Fibroblast of lung (primary cell): Measurements from ENCODE around the gene MB21D2. TPM values are rescaled to one million over a fixed set of nuclear protein-coding genes. Genes with fewer than 3 reads are reported as not detected.
"Not testable (repeated sequence)": the region's sequence is repeated elsewhere in the genome, so short reads cannot be mapped to it uniquely, and the experiment has no call there.

ENCODE experiments used
- DNase-seq, 2 donors: peaks; one replicate each; pipeline versions ENCODE4 v3.0.0 to v3.0.0-alpha.2; 2010; ENCODE audit warnings: low read depth in 2 of 2
- H2AFZ ChIP-seq: 2 replicates; pipeline ENCODE4 v1.5.1; 2012; ENCODE audit warnings: low read length, control low read depth, inconsistent platforms
- H3K27ac ChIP-seq: 2 replicates; pipeline ENCODE4 v1.5.1; 2011; ENCODE audit warnings: low read length, control low read depth; ENCODE audit not compliant: insufficient read depth
- H3K27me3 ChIP-seq: 2 replicates; pipeline ENCODE4 v1.5.1; 2011; ENCODE audit warnings: mild to moderate bottlenecking, low read length; ENCODE audit not compliant: control insufficient read depth, insufficient read depth
- H3K36me3 ChIP-seq: 2 replicates; pipeline ENCODE4 v1.5.1; 2011; ENCODE audit warnings: low read length; ENCODE audit not compliant: control insufficient read depth, insufficient read depth
- H3K4me1 ChIP-seq: 2 replicates; pipeline ENCODE4 v1.5.1; 2011; ENCODE audit warnings: low read length; ENCODE audit not compliant: control insufficient read depth, insufficient read depth; ENCODE audit errors: extremely low read depth
- H3K4me2 ChIP-seq: 2 replicates; pipeline ENCODE4 v1.5.1; 2011; ENCODE audit warnings: low read length, control low read depth; ENCODE audit not compliant: insufficient read depth; ENCODE audit errors: extremely low read depth
- H3K4me3 ChIP-seq, 4 experiments: fragments of 200-600 bp in 1 of 4; sonication (generic) in 1 of 4; replicated peaks in 1 of 4; 2 replicates each; pipeline ENCODE4 v1.5.1; 2011 to 2016; ENCODE audit warnings: low read length in 4 of 4, low read depth in 3 of 4, mild to moderate bottlenecking in 3 of 4, control low read depth in 2 of 4, inconsistent platforms in 1 of 4, mixed read lengths in 1 of 4; ENCODE audit not compliant: insufficient read depth in 1 of 4; ENCODE audit errors: control extremely low read depth in 1 of 4
- H3K79me2 ChIP-seq: 2 replicates; pipeline ENCODE4 v1.5.1; 2012; ENCODE audit warnings: mild to moderate bottlenecking, low read length, inconsistent platforms; ENCODE audit not compliant: control insufficient read depth, insufficient read depth
- H3K9ac ChIP-seq: 2 replicates; pipeline ENCODE4 v1.5.1; 2011; ENCODE audit warnings: mild to moderate bottlenecking, low read length, control low read depth; ENCODE audit not compliant: insufficient read depth
- H3K9me3 ChIP-seq: 2 replicates; pipeline ENCODE4 v1.5.1; 2012; ENCODE audit warnings: low read depth, low read length; ENCODE audit not compliant: control insufficient read depth, insufficient read depth
- H4K20me1 ChIP-seq: 2 replicates; pipeline ENCODE4 v1.5.1; 2011; ENCODE audit warnings: low read length; ENCODE audit not compliant: control insufficient read depth, insufficient read depth; ENCODE audit errors: extremely low read depth
- EZH2 ChIP-seq: IDR thresholded peaks from 2 replicates; pipeline ENCODE4 v1.5.1; 2012; ENCODE audit warnings: low read length, control low read depth, mild to moderate bottlenecking; ENCODE audit errors: missing control alignments
- polyA plus RNA-seq, 2 donors: library from polyadenylated mRNA; depleted of rRNA in 1 of 2; stranded (reverse) in 1 of 2; unstranded in 1 of 2; fragments of >200 nt; gene quantifications; 2 replicates each; pipeline ENCODE4 v1.2.1, GENCODE V29; 2011 to 2012; ENCODE audit warnings: missing spikeins in 1 of 2
- total RNA-seq: library from RNA; depleted of rRNA; stranded (reverse); fragments of >200 nt; gene quantifications from 2 replicates; pipeline ENCODE4 v1.2.1, GENCODE V29; 2014
- TF ChIP-seq, protein P1 (sequence below), 2 donors: IDR thresholded peaks in 1 of 2; conservative IDR thresholded peaks in 1 of 2; 1 replicate in 1 of 2; 2 replicates in 1 of 2; pipeline ENCODE4 v1.5.1; 2011 to 2012; ENCODE audit warnings: low read length in 2 of 2, control low read depth in 1 of 2, inconsistent platforms in 1 of 2, low read depth in 1 of 2, mild to moderate bottlenecking in 1 of 2

Gene MB21D2
- total and polyA plus RNA-seq, 2 donors (not counting 1 experiment from before 2014, with no cell fraction given): 3.5 to 11.4 TPM

GRCh38 chr3:192778508-192778907 lies 139.1 kb downstream of the MB21D2 start:
- Histone ChIP-seq H3K4me2 (no peak overlapping the region), H3K4me3 (no peak overlapping the region), H3K27me3 (no peaks in the 10 kb centered on the region), H3K27ac (no peak overlapping the region), H3K9ac (no peak overlapping the region), H3K79me2 (no peaks in the 10 kb centered on the region), H2AFZ (no peak overlapping the region), H3K4me1 (no peaks in the 10 kb centered on the region), H4K20me1 (no peaks in the 10 kb centered on the region), H3K36me3 (no peaks in the 10 kb centered on the region), H3K9me3 (no peaks in the 10 kb centered on the region)
- TF ChIP-seq, protein P1, sequence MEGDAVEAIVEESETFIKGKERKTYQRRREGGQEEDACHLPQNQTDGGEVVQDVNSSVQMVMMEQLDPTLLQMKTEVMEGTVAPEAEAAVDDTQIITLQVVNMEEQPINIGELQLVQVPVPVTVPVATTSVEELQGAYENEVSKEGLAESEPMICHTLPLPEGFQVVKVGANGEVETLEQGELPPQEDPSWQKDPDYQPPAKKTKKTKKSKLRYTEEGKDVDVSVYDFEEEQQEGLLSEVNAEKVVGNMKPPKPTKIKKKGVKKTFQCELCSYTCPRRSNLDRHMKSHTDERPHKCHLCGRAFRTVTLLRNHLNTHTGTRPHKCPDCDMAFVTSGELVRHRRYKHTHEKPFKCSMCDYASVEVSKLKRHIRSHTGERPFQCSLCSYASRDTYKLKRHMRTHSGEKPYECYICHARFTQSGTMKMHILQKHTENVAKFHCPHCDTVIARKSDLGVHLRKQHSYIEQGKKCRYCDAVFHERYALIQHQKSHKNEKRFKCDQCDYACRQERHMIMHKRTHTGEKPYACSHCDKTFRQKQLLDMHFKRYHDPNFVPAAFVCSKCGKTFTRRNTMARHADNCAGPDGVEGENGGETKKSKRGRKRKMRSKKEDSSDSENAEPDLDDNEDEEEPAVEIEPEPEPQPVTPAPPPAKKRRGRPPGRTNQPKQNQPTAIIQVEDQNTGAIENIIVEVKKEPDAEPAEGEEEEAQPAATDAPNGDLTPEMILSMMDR (conservative IDR thresholded peaks at IDR 0.05 in 1 of 2, IDR thresholded peaks at IDR 0.05 in 1 of 2; ENCODE audit: low read depth in 1 of 2, low read length in 2 of 2): no peak
- TF ChIP-seq EZH2: no peak
- no peak for DNase-seq

GRCh38 chr3:192774341-192774740 lies 143.3 kb downstream of the MB21D2 start:
- not testable (repeated sequence) for H3K9ac ChIP-seq

GRCh38 chr3:192772240-192772894 lies 145.3 kb downstream of the MB21D2 start:
- DNase-seq: peak in 1 of 2 donors; percentile 34
- Histone ChIP-seq H3K36me3 (no peaks in the 10 kb centered on the region), H4K20me1 (no peaks in the 10 kb centered on the region), H3K4me1 (no peaks in the 10 kb centered on the region), H2AFZ (no peak overlapping the region), H3K9ac (no peak overlapping the region), H3K4me3 (no peak overlapping the region), H3K9me3 (no peaks in the 10 kb centered on the region), H3K27me3 (no peaks in the 10 kb centered on the region), H3K27ac (no peak overlapping the region), H3K79me2 (no peaks in the 10 kb centered on the region), H3K4me2 (no peak overlapping the region)
- TF ChIP-seq, protein P1 (conservative IDR thresholded peaks at IDR 0.05 in 1 of 2, IDR thresholded peaks at IDR 0.05 in 1 of 2; ENCODE audit: low read depth in 1 of 2, low read length in 2 of 2): peak; percentile 9 to 19
- TF ChIP-seq EZH2: no peak

More at GRCh38 chr3:192774341-192774740, 143.3 kb downstream of the MB21D2 start:
- not testable (repeated sequence) for H3K4me1 ChIP-seq, H3K4me3 ChIP-seq, H3K4me2 ChIP-seq, H3K79me2 ChIP-seq, H3K9me3 ChIP-seq, H3K36me3 ChIP-seq, H2AFZ ChIP-seq, DNase-seq, H3K27ac ChIP-seq, H3K27me3 ChIP-seq, H4K20me1 ChIP-seq
